ENCODE measurements around the gene CRADD. TPM values are rescaled to one million over a fixed set of nuclear protein-coding genes. Genes with fewer than 3 reads are reported as not detected.

The CRADD gene
- total and polyA plus RNA-seq, 2 donors (not counting 3 experiments of a cell fraction or from before 2014, with no cell fraction given) = 11.7 to 14.5 TPM

DNA sequence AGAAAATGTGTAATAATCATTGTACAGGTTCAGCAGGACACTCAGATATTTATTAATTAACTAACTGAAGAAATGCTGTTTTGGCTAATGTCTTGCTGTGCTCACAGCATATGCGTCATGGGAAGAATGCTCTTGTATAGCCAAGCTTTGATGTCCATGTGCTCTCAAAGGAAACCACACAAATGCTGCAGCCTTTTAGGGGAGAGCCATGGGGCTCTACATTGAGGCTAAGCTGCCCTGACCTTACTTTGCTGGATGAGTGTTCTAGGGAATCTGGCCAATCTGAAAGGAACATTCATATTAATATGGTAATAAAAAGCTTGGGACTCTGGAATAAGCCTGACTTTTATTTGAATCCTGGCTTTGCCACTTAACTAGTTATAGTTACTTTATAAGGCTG lies 9.5 kb upstream of the CRADD start:
- FAIRE-seq (no peak), DNase-seq (ENCODE audit: low read depth, low spot score) (no peak)
- H3K27ac ChIP-seq (ENCODE audit: insufficient read depth, low read depth, low read length) = no peak overlapping the region
- no peaks in the 10 kb centered on the region for H3K4me1 ChIP-seq (ENCODE audit: control insufficient read depth, extremely low read depth, insufficient read depth, low read length)
- H3K27me3 ChIP-seq (ENCODE audit: control insufficient read depth in 2 of 2, insufficient read depth in 2 of 2, low read length in 2 of 2) = peaks cover 0 to 3% of the 10 kb centered on the region in 2 experiments
- H3K9me3 ChIP-seq (replicated peaks; ENCODE audit: control insufficient read depth, insufficient read depth, low read length) = no peaks in the 10 kb centered on the region
- no peaks in the 10 kb centered on the region for H4K20me1 ChIP-seq (replicated peaks; ENCODE audit: control insufficient read depth, extremely low read depth, insufficient read depth, low read length)
- H3K36me3 ChIP-seq (ENCODE audit: control insufficient read depth in 2 of 2, extremely low read depth in 1 of 2, insufficient read depth in 2 of 2, low read length in 2 of 2) = no peaks in the 10 kb centered on the region
- H2AFZ ChIP-seq (ENCODE audit: low read depth, low read length) = no peak overlapping the region
- no peak overlapping the region for H3K9ac ChIP-seq (replicated peaks; ENCODE audit: extremely low read depth, insufficient read depth, low read length)
- ChIA-PET POLR2A (no interaction called here), CTCF (interaction anchor here (1.1 to 1.8 kb wide), 2 partner anchors 9 to 98 kb away, joined by 3 to 5 read pairs; partner anchors contain the start of gene CRADD)
- intact Hi-C loops (cut with micrococcal nuclease) = no loop called here
- no TSS peak for BruUV-seq (replicated peaks)
- H3K4me2 ChIP-seq (ENCODE audit: insufficient read depth, low read length) = no peak overlapping the region
- dilution Hi-C loops (cut with MboI; ENCODE audit: extremely low pct_ligation_motif_present, low sequenced_read_pairs) = no loop called here
- H3K9me1 ChIP-seq (replicated peaks; ENCODE audit: control insufficient read depth, extremely low read depth, insufficient read depth, low read length) = no peaks in the 10 kb centered on the region
- H3K4me3 ChIP-seq (replicated peaks in 1 of 3; ENCODE audit: insufficient read depth in 1 of 3, low read depth in 1 of 3, low read length in 3 of 3) = no peak overlapping the region
- TF ChIP-seq EZH2 (IDR thresholded peaks at IDR 0.05; ENCODE audit: borderline replicate concordance, low read depth, low read length, severe bottlenecking) (no peak), GATA2 (IDR thresholded peaks at IDR 0.05; ENCODE audit: insufficient read depth, insufficient read length, low read depth, low read length) (no peak), CTCF (IDR thresholded peaks at IDR 0.05; ENCODE audit: extremely low read depth in 1 of 2, insufficient read depth in 1 of 2, low read depth in 1 of 2, low read length in 2 of 2) (no peak), FOS (IDR thresholded peaks at IDR 0.05; ENCODE audit: borderline replicate concordance, insufficient read depth, low read length) (no peak), MAX (IDR thresholded peaks at IDR 0.05; ENCODE audit: insufficient read depth, insufficient read length) (no peak), JUN (IDR thresholded peaks at IDR 0.05; ENCODE audit: borderline replicate concordance, insufficient read depth, insufficient read length, low read depth) (no peak), MYC (IDR thresholded peaks at IDR 0.05; ENCODE audit: low read depth, low read length) (no peak), POLR2AphosphoS5 (IDR thresholded peaks at IDR 0.05; ENCODE audit: insufficient read depth, low read depth, low read length) (no peak), POLR2A (IDR thresholded peaks at IDR 0.05; ENCODE audit: low read depth, low read length) (no peak)
- no peaks in the 10 kb centered on the region for H3K79me2 ChIP-seq (ENCODE audit: control insufficient read depth, insufficient read depth, low read length)
